Upper lobe of left lung (tissue), 4 donors: ENCODE measurements around the gene GRM3.

Source experiments
- POLR2A ChIP-seq, 4 donors: fragments of 450-650 bp; IDR thresholded peaks; one replicate each; pipeline ENCODE4 v1.5.1; 2016 to 2017; ENCODE audit warnings: antibody characterized with exemption in 4 of 4, mild to moderate bottlenecking in 2 of 4
- POLR2AphosphoS5 ChIP-seq, 2 donors: sonication (generic); formaldehyde crosslinking; IDR thresholded peaks; one replicate each; pipeline ENCODE4 v1.5.1; 2017; ENCODE audit warnings: antibody characterized with exemption in 2 of 2
- TF ChIP-seq, protein P1 (sequence below), 6 experiments: fragments of 450-650 bp in 4 of 6; fragments of 200-600 bp in 2 of 6; sonication (generic) in 2 of 6; IDR thresholded peaks; one replicate each; pipeline ENCODE4 v1.5.1; 2016 to 2019; ENCODE audit warnings: antibody characterized with exemption in 6 of 6

DNA sequence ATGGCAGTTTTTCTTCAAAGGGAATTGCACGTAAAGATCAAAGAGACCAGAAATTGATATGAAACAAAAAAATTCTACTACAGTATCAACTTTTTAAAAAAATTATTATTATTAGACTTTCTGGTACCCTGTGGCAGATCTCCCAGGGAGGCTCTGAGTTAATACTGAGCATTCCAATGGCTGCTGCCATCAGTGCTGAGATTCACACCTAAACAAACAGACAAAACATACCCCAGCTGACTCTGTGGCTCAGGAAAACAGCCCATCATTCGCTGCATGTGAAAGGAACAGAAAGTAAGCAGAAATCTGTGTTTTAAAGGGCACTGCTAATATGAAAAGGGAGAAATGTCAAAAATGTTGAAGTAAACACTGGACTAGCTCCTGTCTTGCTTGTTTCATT lies 118.4 kb downstream of the GRM3 start:
- TF ChIP-seq POLR2AphosphoS5 (IDR thresholded peaks at IDR 0.05): no peak
- TF ChIP-seq, protein P1, sequence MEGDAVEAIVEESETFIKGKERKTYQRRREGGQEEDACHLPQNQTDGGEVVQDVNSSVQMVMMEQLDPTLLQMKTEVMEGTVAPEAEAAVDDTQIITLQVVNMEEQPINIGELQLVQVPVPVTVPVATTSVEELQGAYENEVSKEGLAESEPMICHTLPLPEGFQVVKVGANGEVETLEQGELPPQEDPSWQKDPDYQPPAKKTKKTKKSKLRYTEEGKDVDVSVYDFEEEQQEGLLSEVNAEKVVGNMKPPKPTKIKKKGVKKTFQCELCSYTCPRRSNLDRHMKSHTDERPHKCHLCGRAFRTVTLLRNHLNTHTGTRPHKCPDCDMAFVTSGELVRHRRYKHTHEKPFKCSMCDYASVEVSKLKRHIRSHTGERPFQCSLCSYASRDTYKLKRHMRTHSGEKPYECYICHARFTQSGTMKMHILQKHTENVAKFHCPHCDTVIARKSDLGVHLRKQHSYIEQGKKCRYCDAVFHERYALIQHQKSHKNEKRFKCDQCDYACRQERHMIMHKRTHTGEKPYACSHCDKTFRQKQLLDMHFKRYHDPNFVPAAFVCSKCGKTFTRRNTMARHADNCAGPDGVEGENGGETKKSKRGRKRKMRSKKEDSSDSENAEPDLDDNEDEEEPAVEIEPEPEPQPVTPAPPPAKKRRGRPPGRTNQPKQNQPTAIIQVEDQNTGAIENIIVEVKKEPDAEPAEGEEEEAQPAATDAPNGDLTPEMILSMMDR (IDR thresholded peaks at IDR 0.05): no peak
- TF ChIP-seq POLR2A (IDR thresholded peaks at IDR 0.05): no peak
